GM23248 (cell line): ENCODE measurements around the gene HCCS. TPM values are rescaled to one million over a fixed set of nuclear protein-coding genes. Genes with fewer than 3 reads are reported as not detected.
"Not testable (repeated sequence)": the region's sequence is repeated elsewhere in the genome, so short reads cannot be mapped to it uniquely, and the experiment has no call there.

Source experiments
- DNase-seq: peaks from one replicate; pipeline ENCODE4 v3.0.0-alpha.2; 2015
- H2AFZ ChIP-seq: fragments of 200-600 bp; sonication (generic); 2 replicates; pipeline ENCODE4 v1.6.1; 2016; ENCODE audit warnings: antibody characterized with exemption
- H3F3A ChIP-seq: fragments of 200-600 bp; sonication (generic); 2 replicates; pipeline ENCODE4 v1.6.1; 2016; ENCODE audit warnings: mild to moderate bottlenecking, antibody characterized with exemption, mixed run types; ENCODE audit not compliant: insufficient read depth
- H3K27ac ChIP-seq: fragments of 200-600 bp; sonication (generic); 2 replicates; pipeline ENCODE4 v1.5.1; 2016; ENCODE audit warnings: mild to moderate bottlenecking
- H3K27me3 ChIP-seq: fragments of 200-600 bp; sonication (generic); replicated peaks from 2 replicates; pipeline ENCODE4 v1.6.1; 2016; ENCODE audit warnings: mild to moderate bottlenecking; ENCODE audit not compliant: insufficient read depth
- H3K36me3 ChIP-seq: fragments of 200-600 bp; sonication (generic); 2 replicates; pipeline ENCODE4 v1.6.1; 2016; ENCODE audit warnings: low read depth, mild to moderate bottlenecking
- H3K4me1 ChIP-seq: fragments of 200-600 bp; sonication (generic); 2 replicates; pipeline ENCODE4 v1.6.1; 2016; ENCODE audit warnings: mild to moderate bottlenecking; ENCODE audit not compliant: insufficient read depth
- H3K4me2 ChIP-seq: fragments of 200-600 bp; sonication (generic); one replicate; pipeline ENCODE4 v1.6.1; 2016; ENCODE audit warnings: mild to moderate bottlenecking; ENCODE audit not compliant: unreplicated experiment
- H3K4me3 ChIP-seq: fragments of 200-600 bp; sonication (generic); 2 replicates; pipeline ENCODE4 v1.5.1; 2016; ENCODE audit warnings: mild to moderate bottlenecking
- H3K79me2 ChIP-seq: fragments of 200-600 bp; sonication (generic); 2 replicates; pipeline ENCODE4 v1.6.1; 2016; ENCODE audit warnings: mild to moderate bottlenecking; ENCODE audit not compliant: insufficient read depth
- H3K9ac ChIP-seq: fragments of 200-600 bp; sonication (generic); 2 replicates; pipeline ENCODE4 v1.6.1; 2016; ENCODE audit warnings: mild to moderate bottlenecking
- H3K9me2 ChIP-seq: fragments of 200-600 bp; sonication (generic); 2 replicates; pipeline ENCODE4 v1.6.1; 2016; ENCODE audit warnings: mixed run types, mild to moderate bottlenecking, moderate library complexity; ENCODE audit not compliant: insufficient read depth
- H3K9me3 ChIP-seq: fragments of 200-600 bp; sonication (generic); one replicate; pipeline ENCODE4 v1.6.1; 2017; ENCODE audit warnings: low read depth
- H4K20me1 ChIP-seq: fragments of 200-600 bp; sonication (generic); 2 replicates; pipeline ENCODE4 v1.6.0; 2016; ENCODE audit not compliant: insufficient read depth
- EZH2 ChIP-seq: fragments of 200-600 bp; sonication (generic); IDR thresholded peaks from 2 replicates; pipeline ENCODE4 v1.6.1; 2018; ENCODE audit warnings: antibody characterized with exemption, mild to moderate bottlenecking; ENCODE audit not compliant: insufficient read depth, poor library complexity, severe bottlenecking
- EZH2phosphoT487 ChIP-seq: fragments of 200-600 bp; sonication (generic); IDR thresholded peaks from 2 replicates; pipeline ENCODE4 v1.6.1; 2018; ENCODE audit warnings: antibody characterized with exemption, moderate library complexity, mild to moderate bottlenecking, low read depth; ENCODE audit not compliant: insufficient read depth
- WGBS, 2 experiments: methylation state at CpG; one replicate each; pipeline ENCODE4 v1.1.6; 2015 to 2017; ENCODE audit warnings: low lambda C conversion rate in 2 of 2, low coverage in 1 of 2; ENCODE audit errors: missing lambda C conversion rate in 2 of 2; 5-methylcytosine and 5-hydroxymethylcytosine counted together
- in situ Hi-C: fragments of 300-500 bp; cut with MboI; formaldehyde crosslinking; loops from 2 replicates; pipeline ENCODE4 v1.15.0; 2020
- polyA plus RNA-seq: library from polyadenylated mRNA; unstranded; fragments of >200 nt; fragmentation: Nextera tagmentation; extraction: Ambion mirVana; gene quantifications from 2 replicates; pipeline ENCODE4 v1.2.1, GENCODE V29; 2016
- total RNA-seq: library from RNA; depleted of rRNA; stranded (reverse); fragments of >200 nt; shearing (Covaris generic); gene quantifications from 2 replicates; pipeline ENCODE4 v1.2.3, GENCODE V29; 2014

HCCS gene
- total and polyA plus RNA-seq, 2 experiments from 2014 or later, result 25.4 to 49.8 TPM

DNA sequence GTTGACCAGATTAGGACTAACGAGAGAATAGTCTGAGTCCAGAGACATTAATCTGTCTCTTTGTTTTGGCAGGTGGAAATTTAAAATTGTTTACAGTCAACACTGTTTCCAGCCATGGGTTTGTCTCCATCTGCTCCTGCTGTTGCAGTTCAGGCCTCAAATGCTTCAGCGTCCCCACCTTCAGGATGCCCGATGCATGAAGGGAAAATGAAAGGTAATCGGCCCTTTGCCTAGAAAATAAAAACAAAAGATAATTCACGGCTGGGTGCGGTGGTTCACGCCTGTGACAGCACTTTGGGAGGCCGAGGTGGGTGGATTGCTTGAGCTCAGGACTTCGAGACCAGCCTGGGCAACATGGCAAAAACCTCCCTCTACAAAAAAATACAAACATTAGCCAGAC lies 815 bp downstream of the HCCS start:
- H3K27ac ChIP-seq, result peak overlapping the region; percentile 90
- peak overlapping the region; percentile 91 for H3K4me3 ChIP-seq
- H3K9me2 ChIP-seq, result no peaks in the 10 kb centered on the region
- in situ Hi-C loops, result no loop called here
- H3F3A ChIP-seq, result peaks cover 13% of the 10 kb centered on the region
- H3K27me3 ChIP-seq, result no peaks in the 10 kb centered on the region
- H3K9ac ChIP-seq, result peak overlapping the region; percentile 100
- peak overlapping the region; percentile 68 for H2AFZ ChIP-seq
- 5 to 20% methylated on average over 3 to 9 of the region's 9 CpGs for WGBS, 2 experiments
- H3K36me3 ChIP-seq, result no peaks in the 10 kb centered on the region
- peaks cover 19% of the 10 kb centered on the region for H3K4me1 ChIP-seq
- H3K79me2 ChIP-seq, result peaks cover 31% of the 10 kb centered on the region
- H4K20me1 ChIP-seq, result no peaks in the 10 kb centered on the region
- DNase-seq, result no peak
- no peaks in the 10 kb centered on the region for H3K9me3 ChIP-seq
- H3K4me2 ChIP-seq, result peak overlapping the region; percentile 93
- no peak for TF ChIP-seq EZH2
- TF ChIP-seq EZH2phosphoT487, result no peak

GRCh38 chrX:11113731-11114130 lies 2.6 kb downstream of the HCCS start:
- Histone ChIP-seq H3K4me2 (no peak overlapping the region), H2AFZ (no peak overlapping the region), H4K20me1 (no peaks in the 10 kb centered on the region), H3K36me3 (peaks cover 17% of the 10 kb centered on the region; the same call in 1 of the 2 replicates), H3K9me3 (no peaks in the 10 kb centered on the region), H3K9me2 (no peaks in the 10 kb centered on the region), H3K4me1 (peaks cover 28% of the 10 kb centered on the region), H3K79me2 (peaks cover 31% of the 10 kb centered on the region), H3F3A (peaks cover 17% of the 10 kb centered on the region), H3K27ac (peak overlapping the region; percentile 90), H3K9ac (peak overlapping the region; percentile 21; the same call in 1 of the 2 replicates), H3K4me3 (no peak overlapping the region), H3K27me3 (no peaks in the 10 kb centered on the region)
- peak; percentile 45 for DNase-seq
- in situ Hi-C loops, result no loop called here
- TF ChIP-seq EZH2phosphoT487 (no peak), EZH2 (no peak)

- 61 to 69% methylated on average over 2 to 3 of the region's 3 CpGs for WGBS, 2 experiments
- TF ChIP-seq EZH2phosphoT487 (no peak), EZH2 (no peak)
- peak; percentile 44 for DNase-seq
- Histone ChIP-seq H3K9me3 (no peaks in the 10 kb centered on the region), H3K9ac (no peak overlapping the region), H3K27ac (peak overlapping the region; percentile 62), H3K36me3 (peaks cover 25% of the 10 kb centered on the region; the same call in 1 of the 2 replicates), H2AFZ (no peak overlapping the region), H4K20me1 (no peaks in the 10 kb centered on the region), H3K9me2 (no peaks in the 10 kb centered on the region), H3K4me3 (no peak overlapping the region), H3K79me2 (peaks cover 16% of the 10 kb centered on the region), H3K4me1 (peaks cover 24% of the 10 kb centered on the region), H3K4me2 (peak overlapping the region; percentile 20), H3F3A (peaks cover 17% of the 10 kb centered on the region), H3K27me3 (no peaks in the 10 kb centered on the region)
- in situ Hi-C loops, result no loop called here
Measured at GRCh38 chrX:11117745-11118144, 6.6 kb downstream of the HCCS start.

DNA sequence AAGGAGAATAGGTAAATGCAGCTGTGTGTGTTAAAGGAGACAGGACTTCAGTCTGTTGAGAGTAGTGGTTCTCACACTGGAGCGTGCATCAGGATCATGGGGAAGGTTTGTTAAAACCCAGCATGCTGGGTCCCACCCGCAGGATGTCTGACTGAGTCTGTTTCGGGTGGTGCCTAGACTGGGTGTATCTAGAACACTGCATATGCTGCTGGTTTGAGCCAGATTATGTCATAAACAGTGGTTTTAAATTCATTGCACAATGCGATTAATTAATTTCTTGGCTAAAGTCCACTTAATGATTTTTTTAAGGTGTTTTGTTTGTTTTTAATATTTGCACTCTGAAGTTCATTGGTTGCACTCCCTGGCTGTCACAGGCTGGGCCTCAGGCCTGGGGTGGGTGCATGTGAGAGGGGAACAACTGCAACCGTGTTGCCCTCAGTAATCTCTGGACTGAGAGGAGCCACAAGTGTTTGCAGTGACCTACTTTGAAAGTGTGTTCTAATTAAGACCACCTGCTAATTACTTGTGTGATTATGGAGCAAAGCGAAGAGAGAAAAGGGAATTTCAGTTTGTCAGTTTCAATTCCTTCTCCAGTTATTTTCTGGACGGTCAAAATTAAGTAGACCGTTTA lies 8.3 kb downstream of the HCCS start:
- Histone ChIP-seq H3K27ac (no peak overlapping the region), H3F3A (peaks cover 13% of the 10 kb centered on the region), H3K79me2 (peaks cover 3% of the 10 kb centered on the region), H3K9me2 (no peaks in the 10 kb centered on the region), H3K9me3 (no peaks in the 10 kb centered on the region), H3K4me1 (peaks cover 12% of the 10 kb centered on the region), H3K4me3 (no peak overlapping the region), H4K20me1 (no peaks in the 10 kb centered on the region), H3K36me3 (peaks cover 27% of the 10 kb centered on the region; the same call in 1 of the 2 replicates), H3K4me2 (no peak overlapping the region), H3K9ac (no peak overlapping the region), H3K27me3 (no peaks in the 10 kb centered on the region), H2AFZ (no peak overlapping the region)
- 24 to 29% methylated on average over 8 of the region's 8 CpGs for WGBS, 2 experiments
- no peak for DNase-seq
- in situ Hi-C loops, result no loop called here
- TF ChIP-seq EZH2phosphoT487 (no peak), EZH2 (no peak)

- H3K9ac ChIP-seq, H3F3A ChIP-seq, H3K9me3 ChIP-seq, H3K4me1 ChIP-seq, H3K27ac ChIP-seq, DNase-seq, H3K9me2 ChIP-seq, H3K4me3 ChIP-seq, H3K79me2 ChIP-seq, H4K20me1 ChIP-seq, H3K27me3 ChIP-seq, H2AFZ ChIP-seq, H3K4me2 ChIP-seq: not testable (repeated sequence)
- in situ Hi-C loops, result loop anchor here (10.0 kb wide), 1 partner anchor 938 kb away; no protein-coding TSS in a partner anchor
- peaks cover 17% of the 10 kb centered on the region; the same call in 1 of the 2 replicates for H3K36me3 ChIP-seq
- 89 to 100% methylated on average over 3 to 6 of the region's 6 CpGs for WGBS, 2 experiments
Measured at GRCh38 chrX:11123087-11123486, 12.0 kb downstream of the HCCS start.
